Measurements from ENCODE around the gene BICD2. TPM values are rescaled to one million over a fixed set of nuclear protein-coding genes. Genes with fewer than 3 reads are reported as not detected.

Gene BICD2
- total and polyA plus RNA-seq, 12 donors, result 22.5 to 41.8 (median 33.2) TPM

- Histone ChIP-seq H3K9me3 (no peaks in the 10 kb centered on the region), H3K27ac (peak overlapping the region; percentile 7 to 98 (median 92)), H3K4me1 (peaks cover 13 to 63% (median 49%) of the 10 kb centered on the region in 9 donors), H3K36me3 (peaks cover 0 to 19% (median 0%) of the 10 kb centered on the region in 9 donors), H3K4me3 (peak overlapping the region; percentile 66 to 98 (median 81)), H3K27me3 (no peaks in the 10 kb centered on the region)
- intact Hi-C loops (cut with DNase I), result loop anchor here in 1 of 10 donors (5.0 kb wide), 1 partner anchor 98 kb away; no protein-coding TSS in a partner anchor
- WGBS, 2 donors, result 17 to 18% methylated on average over 14 of the region's 14 CpGs
- ATAC-seq (peak in 5 of 8 donors; percentile 43 to 60 (median 53)), DNase-seq (peak; percentile 52 to 56)
- no peak for TF ChIP-seq CTCF (IDR thresholded peaks at IDR 0.05)
Measured at GRCh38 chr9:92668746-92669526, 95.7 kb downstream of the BICD2 start.

GRCh38 chr9:92666912-92667532 is 97.6 kb downstream of the BICD2 start:
- ATAC-seq (no peak), DNase-seq (no peak)
- H3K4me1 ChIP-seq, result peaks cover 13 to 67% (median 50%) of the 10 kb centered on the region in 9 donors
- intact Hi-C loops (cut with DNase I), result loop anchor here in 1 of 10 donors (5.0 kb wide), 1 partner anchor 100 kb away; no protein-coding TSS in a partner anchor
- H3K36me3 ChIP-seq, result peaks cover 0 to 31% (median 0%) of the 10 kb centered on the region in 9 donors
- no peaks in the 10 kb centered on the region for H3K9me3 ChIP-seq
- no peaks in the 10 kb centered on the region for H3K27me3 ChIP-seq
- no peak overlapping the region for H3K4me3 ChIP-seq
- WGBS, 2 donors, result 88 to 89% methylated on average over 8 of the region's 8 CpGs
- no peak for TF ChIP-seq CTCF (IDR thresholded peaks at IDR 0.05)
- H3K27ac ChIP-seq, result peak overlapping the region in 1 of 10 donors; percentile 65

GRCh38 chr9:92666236-92666635 is 98.4 kb downstream of the BICD2 start:
- ATAC-seq, result no peak
- Histone ChIP-seq H3K36me3 (peaks cover 0 to 37% (median 0%) of the 10 kb centered on the region in 9 donors), H3K9me3 (no peaks in the 10 kb centered on the region), H3K27ac (peak overlapping the region in 4 of 10 donors; percentile 0 to 65 (median 42)), H3K27me3 (no peaks in the 10 kb centered on the region), H3K4me3 (no peak overlapping the region), H3K4me1 (peaks cover 10 to 62% (median 47%) of the 10 kb centered on the region in 9 donors)
- DNase-seq, result no peak
- no peak for TF ChIP-seq CTCF (IDR thresholded peaks at IDR 0.05)
- intact Hi-C loops (cut with DNase I), result loop anchor here in 1 of 10 donors (5.0 kb wide), 1 partner anchor 101 kb away; no protein-coding TSS in a partner anchor
- 87 to 95% methylated on average over 6 of the region's 6 CpGs for WGBS, 2 donors

- Histone ChIP-seq H3K4me3 (no peak overlapping the region), H3K9me3 (no peaks in the 10 kb centered on the region), H3K36me3 (peaks cover 0 to 37% (median 0%) of the 10 kb centered on the region in 9 donors), H3K27ac (peak overlapping the region in 4 of 10 donors; percentile 0 to 65 (median 42)), H3K4me1 (peaks cover 8 to 58% (median 45%) of the 10 kb centered on the region in 9 donors), H3K27me3 (no peaks in the 10 kb centered on the region)
- ATAC-seq (no peak), DNase-seq (no peak)
- 86 to 95% methylated on average over 3 of the region's 3 CpGs for WGBS, 2 donors
- intact Hi-C loops (cut with DNase I), result loop anchor here in 1 of 10 donors (5.0 kb wide), 1 partner anchor 101 kb away; no protein-coding TSS in a partner anchor
- TF ChIP-seq CTCF (IDR thresholded peaks at IDR 0.05), result no peak
Measured at GRCh38 chr9:92665836-92666235, 98.8 kb downstream of the BICD2 start.

All from heart right ventricle (tissue), 16 donors.